ENCODE data around the gene RAB44. TPM values are rescaled to one million over a fixed set of nuclear protein-coding genes. Genes with fewer than 3 reads are reported as not detected.

Gene RAB44
- total and polyA plus RNA-seq, 3 donors from 2014 or later, result 0.09 to 0.56 (median 0.24) TPM

DNA sequence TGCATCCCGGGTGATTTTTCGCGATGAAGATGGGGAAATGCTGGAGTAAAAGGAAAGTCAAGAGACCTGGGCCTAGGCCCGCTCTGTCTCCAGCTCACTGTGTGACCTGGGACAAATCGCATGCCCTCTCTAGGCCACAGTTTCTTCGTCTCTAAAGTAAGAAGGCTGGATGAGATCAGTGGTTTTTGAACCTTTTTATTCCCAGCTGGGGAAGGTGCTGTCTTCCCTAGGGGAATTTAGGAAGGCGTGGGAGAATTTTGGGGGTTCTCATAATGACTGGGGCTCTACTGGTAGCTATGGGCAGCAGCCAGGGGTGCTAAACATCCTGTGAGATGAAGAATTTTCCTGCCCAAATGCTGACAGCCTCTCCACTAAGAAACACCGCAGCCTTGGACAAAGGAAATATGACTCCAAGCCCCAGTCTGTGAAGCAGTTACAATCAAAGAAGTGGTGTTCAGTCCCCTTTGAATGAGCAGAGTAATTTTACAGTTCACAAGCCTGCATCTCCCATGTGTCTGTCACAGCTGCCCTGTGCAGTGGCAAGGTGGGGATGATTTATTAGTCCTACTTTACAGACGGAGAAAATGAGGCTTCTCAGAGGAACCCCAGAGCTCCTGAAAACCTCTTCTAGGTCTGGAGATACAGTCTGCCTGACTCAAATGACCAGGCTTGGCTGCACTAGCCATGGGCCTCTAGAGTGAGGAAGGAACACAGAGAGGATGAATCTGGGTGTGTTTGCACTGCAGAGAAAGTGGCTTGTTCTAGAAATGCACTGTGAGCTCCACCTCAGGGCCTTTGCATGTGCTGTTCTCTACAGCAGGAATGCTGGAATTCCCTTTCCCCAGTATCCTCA, 57.2 kb downstream of the RAB44 start:
- no peak for TF ChIP-seq POLR2A (IDR thresholded peaks at IDR 0.05)
- Histone ChIP-seq H3K4me1 (no peaks in the 10 kb centered on the region), H3K36me3 (ENCODE audit: low read depth, missing control alignments) (no peaks in the 10 kb centered on the region), H3K9me3 (no peaks in the 10 kb centered on the region), H3K27me3 (no peaks in the 10 kb centered on the region), H3K4me3 (no peak overlapping the region), H3K27ac (no peak overlapping the region)
- intact Hi-C loops (cut with DNase I; ENCODE audit: low total_unique reads), result loop anchor here (10.0 kb wide), 1 partner anchor 130 kb away; no protein-coding TSS in a partner anchor
- no peak for DNase-seq
- 93 to 97% methylated on average over 9 of the region's 9 CpGs for WGBS, 2 donors

DNA sequence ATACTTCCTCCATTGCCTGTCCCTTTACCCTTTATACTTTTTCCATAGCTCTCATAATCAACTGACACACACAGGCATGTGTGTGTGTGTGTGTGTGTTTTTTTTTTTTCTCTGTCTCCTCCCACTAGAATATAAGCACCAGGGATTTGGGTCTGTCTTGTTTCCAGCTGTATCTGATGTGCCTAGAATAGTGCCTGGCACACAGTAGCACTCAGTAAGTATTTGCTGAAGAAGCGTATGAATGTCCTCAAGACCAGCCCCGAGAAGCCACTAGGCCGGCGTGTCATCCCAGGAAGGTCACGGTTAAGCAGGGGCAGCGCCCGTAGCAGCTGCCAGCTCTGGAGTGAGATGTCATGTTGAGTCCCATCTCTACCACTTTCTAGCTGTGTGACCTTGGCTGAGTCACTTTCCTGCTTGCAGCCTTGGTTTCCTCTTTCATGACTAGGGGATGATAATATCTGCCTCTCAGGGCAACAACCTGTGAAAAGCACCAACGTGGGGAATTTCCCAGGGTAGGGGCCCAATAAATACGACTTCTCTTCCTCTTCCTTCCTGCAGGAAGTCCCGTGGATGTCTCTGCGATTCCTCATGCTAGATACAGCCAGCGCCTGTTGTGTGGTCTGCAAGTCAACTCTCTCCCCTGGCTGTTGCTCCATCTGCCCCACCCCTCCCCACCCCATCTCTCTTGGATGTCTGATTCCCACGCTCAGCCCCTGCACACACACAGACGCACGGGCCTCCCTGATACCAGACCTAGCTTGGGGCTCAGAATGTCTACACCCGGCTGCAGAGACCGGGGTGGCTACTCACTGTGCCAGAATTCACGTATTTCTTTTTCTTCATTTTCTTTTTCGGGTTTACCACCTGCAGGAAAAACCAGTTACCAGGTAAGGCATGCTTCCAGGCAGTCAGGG, 58.1 kb downstream of the RAB44 start:
- intact Hi-C loops (cut with DNase I; ENCODE audit: low total_unique reads), result loop anchor here (10.0 kb wide), 1 partner anchor 131 kb away; no protein-coding TSS in a partner anchor
- TF ChIP-seq, protein P1, sequence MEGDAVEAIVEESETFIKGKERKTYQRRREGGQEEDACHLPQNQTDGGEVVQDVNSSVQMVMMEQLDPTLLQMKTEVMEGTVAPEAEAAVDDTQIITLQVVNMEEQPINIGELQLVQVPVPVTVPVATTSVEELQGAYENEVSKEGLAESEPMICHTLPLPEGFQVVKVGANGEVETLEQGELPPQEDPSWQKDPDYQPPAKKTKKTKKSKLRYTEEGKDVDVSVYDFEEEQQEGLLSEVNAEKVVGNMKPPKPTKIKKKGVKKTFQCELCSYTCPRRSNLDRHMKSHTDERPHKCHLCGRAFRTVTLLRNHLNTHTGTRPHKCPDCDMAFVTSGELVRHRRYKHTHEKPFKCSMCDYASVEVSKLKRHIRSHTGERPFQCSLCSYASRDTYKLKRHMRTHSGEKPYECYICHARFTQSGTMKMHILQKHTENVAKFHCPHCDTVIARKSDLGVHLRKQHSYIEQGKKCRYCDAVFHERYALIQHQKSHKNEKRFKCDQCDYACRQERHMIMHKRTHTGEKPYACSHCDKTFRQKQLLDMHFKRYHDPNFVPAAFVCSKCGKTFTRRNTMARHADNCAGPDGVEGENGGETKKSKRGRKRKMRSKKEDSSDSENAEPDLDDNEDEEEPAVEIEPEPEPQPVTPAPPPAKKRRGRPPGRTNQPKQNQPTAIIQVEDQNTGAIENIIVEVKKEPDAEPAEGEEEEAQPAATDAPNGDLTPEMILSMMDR (IDR thresholded peaks at IDR 0.05), result no peak
- TF ChIP-seq POLR2A (IDR thresholded peaks at IDR 0.05), result no peak

DNA sequence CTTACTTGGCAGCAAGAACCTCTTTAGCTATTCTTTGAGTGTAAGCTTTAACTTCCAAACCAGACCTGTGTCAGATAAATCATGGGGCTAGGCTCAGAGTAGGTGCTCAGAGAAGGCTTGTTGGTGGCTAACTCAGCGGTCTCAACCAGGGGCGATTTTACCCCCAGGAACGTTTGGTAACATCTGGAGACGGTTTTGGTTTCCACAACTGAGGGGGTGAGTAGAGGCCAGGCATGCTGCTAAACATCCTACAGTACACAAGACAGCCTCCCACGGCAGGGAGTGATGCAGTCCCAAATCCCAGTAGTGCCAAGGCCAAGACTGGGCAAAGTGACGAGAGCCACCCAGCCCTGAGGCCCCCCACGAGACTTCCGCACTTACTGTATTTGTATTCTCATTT, 59.2 kb downstream of the RAB44 start:
- no peaks in the 10 kb centered on the region for H3K36me3 ChIP-seq (ENCODE audit: low read depth, missing control alignments)
- no peaks in the 10 kb centered on the region for H3K9me3 ChIP-seq
- 76 to 81% methylated on average over 8 of the region's 8 CpGs for WGBS, 2 donors
- no peak for TF ChIP-seq POLR2A (IDR thresholded peaks at IDR 0.05)
- TF ChIP-seq, protein P1 (IDR thresholded peaks at IDR 0.05), result no peak
- H3K27me3 ChIP-seq, result no peaks in the 10 kb centered on the region
- no peaks in the 10 kb centered on the region for H3K4me1 ChIP-seq
- intact Hi-C loops (cut with DNase I; ENCODE audit: low total_unique reads), result loop anchor here (10.0 kb wide), 1 partner anchor 132 kb away; no protein-coding TSS in a partner anchor
- no peak overlapping the region for H3K27ac ChIP-seq
- no peak for DNase-seq
- H3K4me3 ChIP-seq, result no peak overlapping the region

More for the DNA sequence above, 58.1 kb downstream of the RAB44 start:
- Histone ChIP-seq H3K36me3 (ENCODE audit: low read depth, missing control alignments) (no peaks in the 10 kb centered on the region), H3K9me3 (no peaks in the 10 kb centered on the region), H3K4me3 (no peak overlapping the region), H3K27ac (no peak overlapping the region), H3K4me1 (no peaks in the 10 kb centered on the region), H3K27me3 (no peaks in the 10 kb centered on the region)
- DNase-seq, result no peak
- WGBS, 2 donors, result 79 to 86% methylated on average over 19 of the region's 19 CpGs

DNA sequence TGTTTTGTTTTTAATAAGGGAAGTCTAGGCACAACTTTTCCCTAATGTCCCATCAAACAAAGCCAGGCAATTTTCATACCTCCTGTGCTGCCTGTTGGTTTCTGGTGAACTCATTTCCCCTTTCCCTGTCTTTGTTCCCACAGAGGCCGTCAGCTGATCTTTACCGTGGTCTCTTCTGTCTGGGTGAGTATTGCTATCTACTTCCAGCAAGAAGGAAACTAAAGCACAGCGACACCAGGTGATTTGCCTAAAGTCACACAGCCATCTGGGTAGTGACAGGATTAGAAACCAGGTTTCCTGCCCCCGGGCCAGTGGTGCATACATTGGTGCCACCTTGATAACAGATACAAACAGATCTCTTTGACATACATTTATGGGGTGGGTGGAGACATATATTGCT, 59.6 kb downstream of the RAB44 start:
- H3K27ac ChIP-seq, result no peak overlapping the region
- intact Hi-C loops (cut with DNase I; ENCODE audit: low total_unique reads), result loop anchor here (10.0 kb wide), 1 partner anchor 132 kb away; no protein-coding TSS in a partner anchor
- no peak overlapping the region for H3K4me3 ChIP-seq
- TF ChIP-seq, protein P1 (IDR thresholded peaks at IDR 0.05), result no peak
- TF ChIP-seq POLR2A (IDR thresholded peaks at IDR 0.05), result no peak
- DNase-seq, result no peak
- no peaks in the 10 kb centered on the region for H3K4me1 ChIP-seq
- no peaks in the 10 kb centered on the region for H3K9me3 ChIP-seq
- WGBS, 2 donors, result 88 to 97% methylated on average over 4 of the region's 4 CpGs
- no peaks in the 10 kb centered on the region for H3K27me3 ChIP-seq
- no peaks in the 10 kb centered on the region for H3K36me3 ChIP-seq (ENCODE audit: low read depth, missing control alignments)

Data from testis (tissue), 3 donors.